Articular chondrocyte of knee joint (primary cell): ENCODE data around the gene NAPB. TPM values are rescaled to one million over a fixed set of nuclear protein-coding genes. Genes with fewer than 3 reads are reported as not detected.

Experiments used
- small RNA-seq: library from RNA; depleted of rRNA; stranded (forward); fragments of <200 nt; gene quantifications from one replicate; pipeline ENCODE3, GENCODE V24; 2012
- total RNA-seq: library from RNA; depleted of rRNA; stranded (reverse); fragments of >200 nt; gene quantifications from 2 replicates; pipeline ENCODE4 v1.2.3, GENCODE V29; 2012

Gene NAPB
- total RNA-seq: 13.1 and 13.3 TPM in 2 replicates

DNA sequence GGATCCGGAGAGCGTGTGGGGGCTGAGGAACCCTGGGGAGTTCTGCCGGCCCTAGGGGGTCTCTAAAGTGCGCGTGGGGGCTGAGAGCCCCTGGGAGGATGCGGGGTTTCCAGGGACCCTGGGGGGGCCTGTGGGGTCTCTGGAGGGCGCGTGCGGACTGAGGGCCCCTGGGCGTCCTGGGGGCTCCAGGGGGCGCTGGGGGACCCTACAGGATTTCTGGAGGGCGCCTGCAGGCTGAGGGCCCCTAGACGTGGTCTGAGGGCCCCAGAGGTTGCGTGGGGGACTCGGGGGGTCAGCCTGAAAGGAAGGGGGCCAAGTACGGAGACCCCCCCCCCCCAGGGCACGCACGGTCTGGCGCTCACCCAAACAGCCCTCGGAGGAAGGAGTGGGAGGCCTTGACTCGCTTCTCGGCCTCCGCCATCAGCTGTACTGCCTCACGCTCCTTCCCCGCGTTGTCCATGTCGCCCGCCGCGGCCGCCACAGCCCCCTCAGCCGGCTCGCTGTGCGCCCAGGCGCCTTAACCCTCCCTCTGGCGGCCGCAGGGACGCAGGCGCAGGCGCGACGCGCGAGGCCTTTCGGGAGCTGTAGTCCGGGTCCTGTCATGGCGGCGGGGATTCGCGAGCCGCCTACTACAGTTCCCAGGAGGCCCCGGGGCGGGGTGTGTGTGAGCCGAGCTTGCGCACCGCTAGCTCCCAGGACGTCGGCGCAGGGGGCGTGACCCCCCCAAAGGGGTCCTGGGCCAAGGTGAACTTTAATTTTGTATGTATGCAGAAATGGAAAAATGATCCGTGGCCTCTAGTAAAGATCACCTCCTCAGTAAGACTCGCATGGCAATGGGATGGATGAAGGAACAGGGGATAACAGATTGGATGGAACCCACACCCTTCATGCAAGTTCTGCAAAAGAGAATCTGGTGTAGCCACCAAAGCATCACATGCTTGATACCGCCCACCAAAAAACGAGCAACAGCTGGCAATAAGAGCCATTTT lies at the start of gene NAPB:
Gene NAPB, minus strand, starts transcription at position 546 of the 989 bp plus-strand sequence. Its CDS starts 86 bp downstream, at position 460.

DNA sequence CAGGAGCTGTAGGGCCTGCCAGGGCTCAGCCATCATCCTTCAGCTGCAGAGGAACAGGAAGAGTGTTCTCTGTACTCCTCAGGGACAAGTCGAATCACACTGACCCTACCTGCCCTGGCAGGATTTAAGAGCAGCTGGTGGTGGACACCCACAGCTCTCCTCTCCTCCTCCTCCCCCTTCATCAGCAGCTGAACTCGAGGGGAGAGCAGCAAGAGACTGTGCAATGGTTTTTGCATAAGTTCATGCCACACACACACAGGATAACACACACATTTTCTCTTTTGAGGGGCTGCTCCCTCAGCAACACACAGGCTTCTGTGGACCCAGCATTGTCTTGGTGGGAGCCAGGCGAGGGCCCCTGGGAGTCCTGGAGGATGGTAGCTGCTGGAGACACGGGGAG lies 31.5 kb upstream of the NAPB start, which contains the start of gene CST11:
Gene CST11, minus strand, starts transcription at position 101 of the 400 bp plus-strand sequence. Its CDS starts 65 bp downstream, at position 36.

DNA sequence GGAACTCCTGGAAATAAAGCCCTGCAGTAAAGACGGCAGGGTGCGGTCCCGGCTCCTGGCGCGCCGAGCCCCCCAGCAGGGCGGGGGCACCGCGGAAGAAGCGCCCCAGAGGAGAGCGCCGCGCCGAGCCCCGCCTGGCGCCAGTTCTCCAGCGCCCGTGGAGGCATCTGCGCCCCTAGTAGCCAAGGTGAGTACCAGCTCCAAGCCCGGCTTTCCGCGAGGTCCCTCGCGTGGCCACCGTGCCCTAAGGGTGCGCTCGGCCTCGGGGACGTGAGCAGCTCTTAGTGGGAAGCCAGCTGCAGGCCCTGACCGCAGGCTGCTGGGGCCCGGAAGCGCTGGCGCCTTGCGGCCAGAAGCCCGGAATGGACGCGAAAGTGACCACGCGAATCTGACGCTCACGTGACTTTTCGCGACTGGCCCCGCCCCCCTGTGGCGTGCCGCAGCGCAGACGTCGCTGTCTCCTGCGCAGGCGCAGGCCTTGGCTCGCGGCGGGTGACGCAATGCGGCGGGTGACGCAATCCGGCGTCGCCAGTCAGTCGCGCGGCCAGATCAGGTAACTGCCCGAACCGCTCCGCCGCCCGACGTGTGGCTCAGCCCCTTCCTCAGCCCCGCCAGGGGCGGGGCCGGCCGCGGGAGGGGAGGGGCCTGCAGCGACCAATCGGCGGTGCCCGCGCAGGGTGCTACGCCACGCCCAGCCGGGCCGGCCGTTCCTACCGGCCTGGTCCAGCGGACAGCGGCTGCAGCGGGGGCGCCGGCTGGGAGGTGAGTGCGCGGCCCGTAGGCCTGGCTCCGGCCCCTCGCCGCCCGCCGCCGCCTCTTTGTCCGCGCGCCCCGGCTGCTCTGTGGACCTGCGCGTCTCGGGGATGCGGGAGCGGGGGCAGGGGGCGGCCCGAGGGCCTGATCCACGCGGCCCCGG lies 59.6 kb downstream of the NAPB start, which contains the start of gene GZF1:
Gene GZF1, plus strand, starts transcription at position 707 of the 916 bp plus-strand sequence. CDS start 2,202 bp downstream, outside the sequence.

DNA sequence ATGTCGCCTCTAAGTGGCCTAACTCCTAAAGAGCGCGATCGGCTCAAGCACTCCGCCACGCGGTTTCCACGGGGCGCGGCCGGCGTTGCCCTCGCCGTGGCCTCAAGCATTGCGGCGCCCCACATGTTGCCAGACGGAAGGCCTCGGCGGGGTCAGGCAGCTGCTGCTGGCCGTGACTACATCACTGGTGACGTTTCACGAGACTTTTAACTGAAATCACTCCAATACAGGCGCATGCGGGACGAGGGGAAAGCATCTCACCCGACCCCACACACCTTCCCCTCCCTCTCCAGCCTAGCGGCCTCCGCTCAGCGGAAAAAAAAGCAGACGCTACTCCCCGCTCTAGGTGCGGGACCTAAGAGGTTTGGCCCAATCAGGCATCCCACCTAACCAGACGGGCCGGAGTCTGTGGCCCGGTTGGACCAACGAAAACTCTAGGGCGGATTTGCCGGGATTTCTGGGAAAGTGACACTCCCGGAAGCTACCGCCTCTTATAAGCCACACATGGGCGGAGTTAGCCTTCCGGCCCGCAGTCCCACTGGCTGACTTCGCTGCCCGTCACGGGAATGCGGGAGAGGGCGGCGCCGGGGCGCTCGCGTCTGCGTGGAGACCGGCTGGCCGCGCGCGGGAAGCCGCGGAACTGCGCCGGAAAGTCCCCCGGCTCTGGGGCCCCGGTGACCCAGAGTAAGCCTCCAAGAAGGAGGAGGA lies 70.9 kb downstream of the NAPB start, which contains the start of gene NXT1:
Gene NXT1, plus strand, starts transcription at position 596 of the 708 bp plus-strand sequence. CDS start 3,251 bp downstream, outside the sequence.

Small RNA genes within 50 kb of the gene (small RNA-seq; reads per million reads assigned to genes)
- not detected for gene RF00019
- not detected for gene RNA5SP479

Other genes with a start within 250 kb of the NAPB start
- 12.0 and 16.8 TPM in 2 replicates for gene NXT1, start 70.7 kb downstream of the NAPB start, total RNA-seq
- 11.2 and 13.6 TPM in 2 replicates for gene GZF1, start 59.3 kb downstream of the NAPB start, total RNA-seq
- gene CSTL1, start 18.2 kb upstream of the NAPB start, total RNA-seq: not detected in 2 replicates
- not detected in 2 replicates for gene CST11, start 31.4 kb upstream of the NAPB start, total RNA-seq
- not detected in 2 replicates for gene CST8, start 69.6 kb upstream of the NAPB start, total RNA-seq
- not detected in 2 replicates for gene CST9L, start 147.0 kb upstream of the NAPB start, total RNA-seq
- gene CST9, start 184.4 kb upstream of the NAPB start, total RNA-seq: not detected in 2 replicates
- gene CST3, start 216.5 kb upstream of the NAPB start, total RNA-seq: 111 and 120 TPM in 2 replicates